Ectodermal cell (in vitro differentiated cells): ENCODE data around the gene SRGAP1.

Experiments used
- H3K27ac ChIP-seq: 2 replicates; pipeline ENCODE4 v1.7.0; 2013; ENCODE audit warnings: mild to moderate bottlenecking, low read depth, low read length; ENCODE audit not compliant: insufficient read depth, poor library complexity, severe bottlenecking
- H3K27me3 ChIP-seq: 2 replicates; pipeline ENCODE4 v1.7.0; 2013; ENCODE audit warnings: mild to moderate bottlenecking, low read length; ENCODE audit not compliant: insufficient read depth, control insufficient read depth, poor library complexity, severe bottlenecking
- H3K36me3 ChIP-seq: one replicate; pipeline ENCODE4 v1.7.0; 2013; ENCODE audit warnings: low read length; ENCODE audit not compliant: control insufficient read depth, insufficient read depth
- H3K4me1 ChIP-seq: one replicate; pipeline ENCODE4 v1.7.0; 2013; ENCODE audit warnings: low read length; ENCODE audit not compliant: control insufficient read depth, insufficient read depth
- H3K4me3 ChIP-seq: 2 replicates; pipeline ENCODE4 v1.7.0; 2013; ENCODE audit warnings: low read depth, low read length, control low read depth; ENCODE audit not compliant: insufficient read depth
- H3K9me3 ChIP-seq: 2 replicates; pipeline ENCODE4 v1.7.0; 2013; ENCODE audit warnings: mild to moderate bottlenecking, low read length, moderate library complexity; ENCODE audit not compliant: control insufficient read depth
- WGBS, 2 experiments: methylation state at CpG; one replicate each; pipeline ENCODE4 v1.1.7; 2013; ENCODE audit warnings: missing lambda C conversion rate in 2 of 2; 5-methylcytosine and 5-hydroxymethylcytosine counted together

SRGAP1 gene

DNA sequence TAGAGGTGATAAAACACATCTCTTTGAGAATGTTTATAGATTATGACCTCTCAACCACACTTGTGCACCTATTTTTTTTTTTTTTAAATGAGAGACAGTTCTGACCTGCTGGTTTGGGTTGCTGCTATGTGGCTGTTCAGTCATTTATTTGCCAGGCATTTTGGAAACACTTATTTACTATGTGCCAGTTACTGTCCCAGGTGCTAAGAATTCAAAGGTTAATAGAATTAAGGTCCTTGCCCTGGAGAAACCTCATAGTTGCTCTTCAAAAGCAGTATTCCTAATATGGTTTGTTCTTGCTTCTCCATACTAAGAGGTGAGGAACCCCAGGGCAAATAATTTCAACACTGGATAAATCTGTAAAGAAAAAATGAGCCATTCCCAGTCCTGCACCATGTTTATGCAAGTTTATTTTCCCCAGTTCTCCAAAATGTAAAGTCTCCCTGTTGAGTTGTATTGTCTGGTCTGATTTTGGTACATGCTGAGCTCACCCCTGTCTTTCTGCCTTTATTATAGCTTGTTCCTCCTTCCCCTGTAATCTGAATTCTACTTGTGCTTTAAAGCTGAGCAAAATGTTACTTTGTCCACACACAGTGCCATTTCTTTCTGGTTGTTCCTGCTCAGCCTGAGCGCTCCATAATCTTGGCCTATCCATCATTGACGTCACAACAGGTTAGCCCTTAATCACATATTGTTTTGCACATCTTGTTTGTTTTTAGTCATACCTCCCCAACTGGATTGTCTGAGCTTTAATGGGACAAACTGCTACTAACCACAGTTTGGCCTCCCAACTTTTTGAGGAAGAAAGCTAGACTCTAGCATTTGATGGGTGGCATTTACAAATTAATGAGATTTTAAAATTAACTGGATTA lies 56.7 kb downstream of the SRGAP1 start:
- no peak overlapping the region for H3K27ac ChIP-seq
- 95 to 96% methylated on average over 2 of the region's 2 CpGs for WGBS, 2 experiments

DNA sequence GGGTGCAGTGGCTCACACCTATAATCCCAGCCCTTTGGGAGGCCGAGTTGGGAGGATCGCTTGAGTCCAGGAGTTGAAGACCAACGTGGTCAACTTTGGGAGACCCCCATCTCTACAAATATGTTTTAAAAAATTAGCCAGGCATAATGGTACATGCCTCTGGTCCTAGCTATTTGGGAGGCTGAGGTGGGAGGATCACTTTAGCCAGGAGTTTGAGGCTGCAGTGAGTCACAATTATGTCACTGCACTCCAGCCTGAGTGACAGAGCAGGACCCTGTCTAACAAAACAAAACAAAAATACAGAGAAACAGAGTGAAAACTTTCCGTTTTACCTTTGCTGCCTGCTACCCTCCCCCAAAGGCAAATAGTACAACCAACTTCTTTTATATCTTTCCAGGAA lies 60.2 kb downstream of the SRGAP1 start:
- Histone ChIP-seq H3K36me3 (no peaks in the 10 kb centered on the region), H3K27me3 (no peaks in the 10 kb centered on the region), H3K27ac (no peak overlapping the region), H3K4me1 (peaks cover 3% of the 10 kb centered on the region), H3K9me3 (no peaks in the 10 kb centered on the region), H3K4me3 (no peak overlapping the region)
- 87 to 93% methylated on average over 4 of the region's 4 CpGs for WGBS, 2 experiments

More for the DNA sequence above, 56.7 kb downstream of the SRGAP1 start:
- peaks cover 3% of the 10 kb centered on the region for H3K4me1 ChIP-seq
- H3K36me3 ChIP-seq, result no peaks in the 10 kb centered on the region
- H3K4me3 ChIP-seq, result no peak overlapping the region
- no peaks in the 10 kb centered on the region for H3K9me3 ChIP-seq
- no peaks in the 10 kb centered on the region for H3K27me3 ChIP-seq

- Histone ChIP-seq H3K36me3 (no peaks in the 10 kb centered on the region), H3K27me3 (no peaks in the 10 kb centered on the region), H3K9me3 (no peaks in the 10 kb centered on the region), H3K27ac (no peak overlapping the region), H3K4me3 (no peak overlapping the region), H3K4me1 (peaks cover 3% of the 10 kb centered on the region)
- 96% methylated on average over 4 of the region's 4 CpGs for WGBS, 2 experiments
These were observed 61.0 kb downstream of the SRGAP1 start for GRCh38 chr12:63905544-63905943.

DNA sequence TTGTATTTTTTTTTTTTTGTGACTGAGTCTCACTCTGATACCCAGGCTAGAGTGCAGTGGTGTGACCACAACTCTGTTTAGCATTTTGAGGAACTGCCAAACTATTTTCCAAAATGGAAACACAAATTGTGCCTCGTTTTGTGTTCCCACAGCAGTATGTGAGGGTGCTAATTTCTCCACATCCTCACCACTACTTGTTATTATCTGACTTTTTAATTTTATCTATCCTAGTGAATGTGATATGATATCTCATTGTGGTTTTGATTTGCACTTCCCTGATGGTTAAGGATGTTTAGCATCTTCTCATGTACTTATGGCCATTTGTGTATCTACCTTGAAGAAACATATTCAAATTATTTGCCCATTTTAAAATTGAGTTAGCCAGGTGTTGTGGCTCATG lies 62.4 kb downstream of the SRGAP1 start:
- no peak overlapping the region for H3K4me3 ChIP-seq
- H3K9me3 ChIP-seq, result no peaks in the 10 kb centered on the region
- no peaks in the 10 kb centered on the region for H3K36me3 ChIP-seq
- H3K4me1 ChIP-seq, result no peaks in the 10 kb centered on the region
- H3K27me3 ChIP-seq, result no peaks in the 10 kb centered on the region
- H3K27ac ChIP-seq, result no peak overlapping the region
- 81 to 100% methylated on average over 1 of the region's 1 CpG for WGBS, 2 experiments

DNA sequence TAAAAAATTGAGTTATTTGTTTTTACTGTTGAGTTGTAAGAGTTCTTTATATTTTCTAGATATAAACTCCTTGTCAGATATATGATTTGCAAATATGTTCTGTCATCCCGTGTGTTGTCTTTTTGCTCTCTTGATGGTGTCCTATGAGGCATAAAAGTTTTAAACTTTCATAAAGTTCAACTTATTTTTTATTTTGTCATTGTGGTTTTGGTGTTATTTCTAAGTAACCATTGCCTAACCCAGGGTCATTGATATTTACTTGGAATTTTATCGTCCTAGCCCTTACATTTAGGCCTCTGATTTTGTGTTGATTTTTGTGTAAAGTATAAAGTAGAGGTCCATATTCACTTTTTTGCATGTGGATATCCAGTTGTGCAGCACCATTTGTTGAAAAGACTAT lies 63.1 kb downstream of the SRGAP1 start:
- H3K27me3 ChIP-seq, result no peaks in the 10 kb centered on the region
- no peak overlapping the region for H3K4me3 ChIP-seq
- WGBS, 2 experiments, result 82 to 89% methylated on average over 1 to 2 of the region's 2 CpGs
- no peaks in the 10 kb centered on the region for H3K9me3 ChIP-seq
- no peaks in the 10 kb centered on the region for H3K36me3 ChIP-seq
- H3K4me1 ChIP-seq, result no peaks in the 10 kb centered on the region
- no peak overlapping the region for H3K27ac ChIP-seq

DNA sequence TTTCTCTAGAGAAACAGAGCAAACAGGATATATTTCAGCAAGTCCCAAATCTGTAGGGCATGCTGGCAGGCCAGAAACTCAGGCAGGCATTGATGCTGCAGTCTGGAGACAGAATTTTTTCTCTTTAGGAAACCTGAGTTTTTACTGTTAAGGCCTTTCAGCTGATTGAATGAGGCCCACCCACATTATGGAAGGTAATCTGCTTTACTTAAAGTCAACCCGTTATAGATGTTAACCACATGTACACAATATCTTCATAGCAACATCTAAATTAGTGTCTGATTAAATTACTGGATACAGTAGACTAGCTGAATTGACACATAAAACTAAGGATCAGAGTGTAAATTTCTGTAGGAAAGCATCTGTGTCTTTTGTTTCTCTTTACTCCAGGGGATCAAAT lies 65.2 kb downstream of the SRGAP1 start:
- Histone ChIP-seq H3K27me3 (no peaks in the 10 kb centered on the region), H3K36me3 (no peaks in the 10 kb centered on the region), H3K4me1 (no peaks in the 10 kb centered on the region), H3K4me3 (no peak overlapping the region), H3K9me3 (no peaks in the 10 kb centered on the region), H3K27ac (no peak overlapping the region)
- 100% methylated on average over 1 of the region's 1 CpG for WGBS, 2 experiments

DNA sequence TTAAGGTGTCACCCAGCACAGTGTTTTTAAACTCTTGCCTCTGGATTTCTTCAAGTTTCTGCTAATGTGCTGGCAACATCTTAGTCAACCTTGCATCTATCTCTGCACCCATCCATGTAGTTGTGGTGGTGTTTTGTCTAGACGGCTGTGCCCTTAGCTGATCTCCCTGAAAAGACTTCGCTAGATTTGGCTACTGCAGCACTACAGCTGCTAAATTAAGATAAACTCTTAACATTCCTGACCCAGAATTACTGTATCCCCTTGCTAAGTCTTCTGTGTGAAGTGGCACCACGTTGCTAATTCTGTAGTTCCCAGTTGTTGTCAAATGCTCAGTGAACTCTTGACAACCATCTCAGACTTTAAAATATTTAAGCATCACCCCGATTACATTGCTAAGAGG lies 66.8 kb downstream of the SRGAP1 start:
- 87 to 92% methylated on average over 4 of the region's 4 CpGs for WGBS, 2 experiments
- no peaks in the 10 kb centered on the region for H3K9me3 ChIP-seq
- H3K36me3 ChIP-seq, result no peaks in the 10 kb centered on the region
- no peaks in the 10 kb centered on the region for H3K27me3 ChIP-seq
- H3K4me3 ChIP-seq, result no peak overlapping the region
- H3K4me1 ChIP-seq, result peaks cover 4% of the 10 kb centered on the region
- no peak overlapping the region for H3K27ac ChIP-seq

DNA sequence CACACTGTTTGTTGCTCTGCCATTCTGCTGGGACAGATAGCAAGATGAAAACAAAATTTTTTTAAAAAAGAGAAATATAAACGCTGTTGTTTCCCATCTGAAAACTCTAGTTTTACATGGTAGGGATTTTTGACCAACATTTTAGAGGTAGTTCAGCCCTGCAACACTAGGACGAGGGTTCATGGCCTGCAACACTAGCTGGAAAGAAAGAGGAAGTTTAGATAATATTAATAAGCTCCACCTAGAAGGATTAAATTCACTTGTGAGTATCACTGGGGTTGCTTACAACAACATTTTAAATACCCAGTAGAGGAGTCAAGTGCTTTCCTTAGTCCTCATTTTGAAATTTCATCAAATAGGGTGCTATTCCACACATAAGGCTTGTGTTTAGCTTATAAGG lies 68.2 kb downstream of the SRGAP1 start:
- Histone ChIP-seq H3K9me3 (no peaks in the 10 kb centered on the region), H3K4me1 (peaks cover 9% of the 10 kb centered on the region), H3K27ac (no peak overlapping the region), H3K27me3 (no peaks in the 10 kb centered on the region), H3K36me3 (no peaks in the 10 kb centered on the region), H3K4me3 (no peak overlapping the region)
- WGBS, 2 experiments, result 87 to 89% methylated on average over 2 of the region's 2 CpGs

GRCh38 chr12:63913929-63914328 lies 69.4 kb downstream of the SRGAP1 start:
- Histone ChIP-seq H3K27ac (no peak overlapping the region), H3K27me3 (no peaks in the 10 kb centered on the region), H3K9me3 (no peaks in the 10 kb centered on the region), H3K4me3 (no peak overlapping the region), H3K36me3 (no peaks in the 10 kb centered on the region), H3K4me1 (peaks cover 9% of the 10 kb centered on the region)
- 89 to 100% methylated on average over 1 to 2 of the region's 2 CpGs for WGBS, 2 experiments

- H3K4me1 ChIP-seq, result peaks cover 9% of the 10 kb centered on the region
- no peak overlapping the region for H3K4me3 ChIP-seq
- no peaks in the 10 kb centered on the region for H3K36me3 ChIP-seq
- H3K9me3 ChIP-seq, result no peaks in the 10 kb centered on the region
- WGBS, 2 experiments, result 70 to 75% methylated on average over 2 of the region's 2 CpGs
- H3K27ac ChIP-seq, result peak overlapping the region; percentile 94
- H3K27me3 ChIP-seq, result no peaks in the 10 kb centered on the region
These were observed 70.8 kb downstream of the SRGAP1 start for GRCh38 chr12:63915105-63915800.
